Measurements from ENCODE around the gene NCR1.
A peak's percentile ranks its signal among the peaks of the same experiment; 100 is the strongest.
"Not testable (repeated sequence)": the region's sequence is repeated elsewhere in the genome, so short reads cannot be mapped to it uniquely, and the experiment has no call there.

Gene NCR1

GRCh38 chr19:54905803-54906511, at the start of gene NCR1:
TSS of gene NCR1 (plus strand) at chr19:54906148. CDS start at chr19:54906188, 40 bp downstream.
- H3K9me3 Mint-ChIP-seq = peaks cover 2% of the 10 kb centered on the region
- no peaks in the 10 kb centered on the region for H3K36me3 Mint-ChIP-seq
- no peak for DNase-seq
- CTCF ChIA-PET = no interaction called here
- no peak within 1 kb of the TSS for H3K27ac Mint-ChIP-seq
- H3K27me3 Mint-ChIP-seq = peaks cover 15% of the 10 kb centered on the region
- no peaks in the 10 kb centered on the region for H3K4me1 Mint-ChIP-seq
- H3K4me3 Mint-ChIP-seq = no peak within 1 kb of the TSS

GRCh38 chr19:54858476-54858875, 47.5 kb upstream of the NCR1 start:
- DNase-seq, H3K27ac Mint-ChIP-seq, H3K9me3 Mint-ChIP-seq, H3K36me3 Mint-ChIP-seq, CTCF ChIA-PET, H3K4me3 Mint-ChIP-seq, H3K4me1 Mint-ChIP-seq, H3K27me3 Mint-ChIP-seq: not testable (repeated sequence)

- DNase-seq, CTCF ChIA-PET, H3K27me3 Mint-ChIP-seq, H3K4me3 Mint-ChIP-seq, H3K9me3 Mint-ChIP-seq, H3K4me1 Mint-ChIP-seq, H3K27ac Mint-ChIP-seq, H3K36me3 Mint-ChIP-seq: not testable (repeated sequence)
Observed at GRCh38 chr19:54859421-54859820, 46.5 kb upstream of the NCR1 start.

- H3K4me3 Mint-ChIP-seq, H3K4me1 Mint-ChIP-seq, H3K9me3 Mint-ChIP-seq, H3K36me3 Mint-ChIP-seq, CTCF ChIA-PET, H3K27me3 Mint-ChIP-seq, H3K27ac Mint-ChIP-seq, DNase-seq: not testable (repeated sequence)
Observed at GRCh38 chr19:54863459-54863858, 42.5 kb upstream of the NCR1 start.

GRCh38 chr19:54871696-54872095, 34.3 kb upstream of the NCR1 start:
- H3K27ac Mint-ChIP-seq = no peak overlapping the region
- H3K36me3 Mint-ChIP-seq = no peaks in the 10 kb centered on the region
- CTCF ChIA-PET = no interaction called here
- H3K4me3 Mint-ChIP-seq = no peak overlapping the region
- H3K9me3 Mint-ChIP-seq = no peaks in the 10 kb centered on the region
- H3K27me3 Mint-ChIP-seq = peaks cover 6% of the 10 kb centered on the region
- no peak for DNase-seq
- H3K4me1 Mint-ChIP-seq = peaks cover 3% of the 10 kb centered on the region

GRCh38 chr19:54873990-54874389, 32.0 kb upstream of the NCR1 start, which contains the start of gene FCAR:
TSS of gene FCAR (plus strand) at chr19:54874235. CDS start at chr19:54874290, 55 bp downstream.
- DNase-seq = no peak

GRCh38 chr19:54875506-54875905, 30.4 kb upstream of the NCR1 start:
- Mint-ChIP-seq H3K27me3 (peaks cover 18% of the 10 kb centered on the region), H3K9me3 (no peaks in the 10 kb centered on the region), H3K4me1 (peaks cover 3% of the 10 kb centered on the region), H3K27ac (no peak overlapping the region), H3K36me3 (no peaks in the 10 kb centered on the region), H3K4me3 (no peak overlapping the region)
- DNase-seq = no peak
- CTCF ChIA-PET = no interaction called here

More at GRCh38 chr19:54873990-54874389, 32.0 kb upstream of the NCR1 start, which contains the start of gene FCAR:
- Mint-ChIP-seq H3K9me3 (no peaks in the 10 kb centered on the region), H3K27ac (no peak within 1 kb of the TSS), H3K4me1 (peaks cover 3% of the 10 kb centered on the region), H3K27me3 (peaks cover 12% of the 10 kb centered on the region), H3K36me3 (no peaks in the 10 kb centered on the region), H3K4me3 (no peak within 1 kb of the TSS)
- CTCF ChIA-PET = no interaction called here

- Mint-ChIP-seq H3K27me3 (peaks cover 34% of the 10 kb centered on the region), H3K27ac (no peak overlapping the region), H3K36me3 (no peaks in the 10 kb centered on the region), H3K9me3 (no peaks in the 10 kb centered on the region), H3K4me1 (peaks cover 9% of the 10 kb centered on the region), H3K4me3 (no peak overlapping the region)
- CTCF ChIA-PET = no interaction called here
- DNase-seq = no peak
Observed at GRCh38 chr19:54877471-54877870, 28.5 kb upstream of the NCR1 start.

- Mint-ChIP-seq H3K9me3 (no peaks in the 10 kb centered on the region), H3K36me3 (no peaks in the 10 kb centered on the region), H3K4me1 (peaks cover 14% of the 10 kb centered on the region), H3K4me3 (no peak overlapping the region), H3K27ac (no peak overlapping the region), H3K27me3 (peaks cover 28% of the 10 kb centered on the region)
- CTCF ChIA-PET = interaction anchor here (0.5 to 3.6 kb wide), 16 partner anchors 37 to 622 kb away, joined by 3 to 20 read pairs (median 5); no protein-coding TSS in a partner anchor
- DNase-seq = no peak
Observed at GRCh38 chr19:54881884-54882283, 24.1 kb upstream of the NCR1 start.

GRCh38 chr19:54882758-54883157, 23.2 kb upstream of the NCR1 start:
- peak overlapping the region; percentile 39 for H3K4me3 Mint-ChIP-seq
- no peaks in the 10 kb centered on the region for H3K36me3 Mint-ChIP-seq
- CTCF ChIA-PET = interaction anchor here (0.7 to 3.6 kb wide), 5 partner anchors 38 to 277 kb away, joined by 3 to 20 read pairs (median 10); no protein-coding TSS in a partner anchor
- H3K27ac Mint-ChIP-seq = peak overlapping the region; percentile 84
- H3K9me3 Mint-ChIP-seq = no peaks in the 10 kb centered on the region
- peak; percentile 34 for DNase-seq
- peaks cover 14% of the 10 kb centered on the region for H3K4me1 Mint-ChIP-seq
- peaks cover 28% of the 10 kb centered on the region for H3K27me3 Mint-ChIP-seq

- Mint-ChIP-seq H3K4me3 (no peak overlapping the region), H3K9me3 (no peaks in the 10 kb centered on the region), H3K4me1 (peaks cover 14% of the 10 kb centered on the region), H3K27me3 (peaks cover 28% of the 10 kb centered on the region), H3K36me3 (no peaks in the 10 kb centered on the region), H3K27ac (no peak overlapping the region)
- CTCF ChIA-PET = interaction anchor here (3.6 kb wide), 1 partner anchor 253 kb away, joined by 20 read pairs; no protein-coding TSS in a partner anchor
- DNase-seq = no peak
Observed at GRCh38 chr19:54883228-54883627, 22.7 kb upstream of the NCR1 start.

GRCh38 chr19:54888239-54888638, 17.7 kb upstream of the NCR1 start:
- Mint-ChIP-seq H3K27ac (no peak overlapping the region), H3K9me3 (no peaks in the 10 kb centered on the region), H3K4me3 (no peak overlapping the region), H3K36me3 (no peaks in the 10 kb centered on the region), H3K4me1 (peaks cover 2% of the 10 kb centered on the region), H3K27me3 (peaks cover 4% of the 10 kb centered on the region)
- no peak for DNase-seq
- CTCF ChIA-PET = no interaction called here

GRCh38 chr19:54889566-54889965, 16.4 kb upstream of the NCR1 start:
- no peaks in the 10 kb centered on the region for H3K36me3 Mint-ChIP-seq
- H3K27me3 Mint-ChIP-seq = peaks cover 4% of the 10 kb centered on the region
- no peaks in the 10 kb centered on the region for H3K4me1 Mint-ChIP-seq
- H3K27ac Mint-ChIP-seq = no peak overlapping the region
- no peak overlapping the region for H3K4me3 Mint-ChIP-seq
- H3K9me3 Mint-ChIP-seq = no peaks in the 10 kb centered on the region
- CTCF ChIA-PET = no interaction called here
- DNase-seq = no peak

GRCh38 chr19:54893406-54893805, 12.5 kb upstream of the NCR1 start:
- no peaks in the 10 kb centered on the region for H3K4me1 Mint-ChIP-seq
- H3K9me3 Mint-ChIP-seq = no peaks in the 10 kb centered on the region
- H3K36me3 Mint-ChIP-seq = no peaks in the 10 kb centered on the region
- CTCF ChIA-PET = no interaction called here
- H3K4me3 Mint-ChIP-seq = no peak overlapping the region
- H3K27me3 Mint-ChIP-seq = peaks cover 11% of the 10 kb centered on the region
- DNase-seq = no peak
- no peak overlapping the region for H3K27ac Mint-ChIP-seq

- peaks cover 17% of the 10 kb centered on the region for H3K27me3 Mint-ChIP-seq
- CTCF ChIA-PET, H3K4me1 Mint-ChIP-seq, H3K36me3 Mint-ChIP-seq, H3K9me3 Mint-ChIP-seq, H3K4me3 Mint-ChIP-seq, DNase-seq, H3K27ac Mint-ChIP-seq: not testable (repeated sequence)
Observed at GRCh38 chr19:54894106-54894505, 11.8 kb upstream of the NCR1 start.
